GM13977 (cell line): ENCODE data around the gene RNF144A.

ENCODE experiments used
- DNase-seq: peaks from one replicate; pipeline ENCODE4 v3.0.0; 2012; ENCODE audit warnings: low spot score
- in situ Hi-C: fragments of 300-500 bp; cut with MboI; formaldehyde crosslinking; loops from one replicate; pipeline ENCODE4 v1.12.0; 2022; ENCODE audit warnings: low sequenced_read_pairs, low pct_unique_long_range_greater_than_20kb, mixed read lengths, inconsistent platforms; ENCODE audit not compliant: unreplicated experiment
- TF ChIP-seq, protein P1 (sequence below): IDR thresholded peaks from 2 replicates; pipeline ENCODE4 v1.5.1; 2012; ENCODE audit warnings: mild to moderate bottlenecking, control low read depth; ENCODE audit not compliant: insufficient read depth; ENCODE audit errors: extremely low read depth, missing control alignments

The RNF144A gene

DNA sequence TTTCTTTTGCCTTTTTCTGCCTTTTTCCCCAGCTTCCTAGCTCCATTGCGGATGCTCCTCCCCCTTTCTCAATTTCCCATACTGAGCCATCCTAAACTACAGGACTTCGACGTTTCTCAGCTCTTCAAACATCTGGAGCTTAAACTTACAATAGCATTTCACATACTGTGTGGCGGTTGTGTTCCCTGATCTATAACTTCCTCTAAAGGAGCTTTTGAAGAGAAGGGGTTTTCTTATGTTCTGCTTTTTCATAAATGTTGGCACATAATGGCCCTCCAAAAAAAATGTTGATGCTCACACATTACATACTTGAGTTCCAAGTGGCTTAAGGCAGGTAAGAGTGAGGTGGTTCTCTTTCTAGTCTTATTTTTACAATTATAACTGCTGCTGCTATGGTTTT, 87.4 kb downstream of the RNF144A start:
- TF ChIP-seq, protein P1, sequence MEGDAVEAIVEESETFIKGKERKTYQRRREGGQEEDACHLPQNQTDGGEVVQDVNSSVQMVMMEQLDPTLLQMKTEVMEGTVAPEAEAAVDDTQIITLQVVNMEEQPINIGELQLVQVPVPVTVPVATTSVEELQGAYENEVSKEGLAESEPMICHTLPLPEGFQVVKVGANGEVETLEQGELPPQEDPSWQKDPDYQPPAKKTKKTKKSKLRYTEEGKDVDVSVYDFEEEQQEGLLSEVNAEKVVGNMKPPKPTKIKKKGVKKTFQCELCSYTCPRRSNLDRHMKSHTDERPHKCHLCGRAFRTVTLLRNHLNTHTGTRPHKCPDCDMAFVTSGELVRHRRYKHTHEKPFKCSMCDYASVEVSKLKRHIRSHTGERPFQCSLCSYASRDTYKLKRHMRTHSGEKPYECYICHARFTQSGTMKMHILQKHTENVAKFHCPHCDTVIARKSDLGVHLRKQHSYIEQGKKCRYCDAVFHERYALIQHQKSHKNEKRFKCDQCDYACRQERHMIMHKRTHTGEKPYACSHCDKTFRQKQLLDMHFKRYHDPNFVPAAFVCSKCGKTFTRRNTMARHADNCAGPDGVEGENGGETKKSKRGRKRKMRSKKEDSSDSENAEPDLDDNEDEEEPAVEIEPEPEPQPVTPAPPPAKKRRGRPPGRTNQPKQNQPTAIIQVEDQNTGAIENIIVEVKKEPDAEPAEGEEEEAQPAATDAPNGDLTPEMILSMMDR = no peak
- DNase-seq = no peak
- in situ Hi-C loops = no loop called here

DNA sequence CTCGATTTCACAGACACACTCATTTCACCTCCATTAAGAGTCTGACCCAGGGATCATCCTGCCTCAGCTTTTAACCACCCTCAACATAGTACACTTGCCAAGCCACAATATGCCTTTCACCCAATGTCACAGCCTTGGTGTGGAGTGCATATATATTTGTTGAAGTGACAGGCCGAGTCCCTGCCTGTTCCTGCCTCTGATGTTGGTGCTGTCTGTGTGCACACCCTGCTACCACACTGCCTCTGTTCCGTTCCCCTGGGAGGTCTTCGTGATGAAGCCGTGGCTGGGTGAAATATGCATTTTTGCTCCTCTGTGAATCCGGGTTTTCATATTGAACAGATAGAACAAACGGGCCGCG, 90.3 kb downstream of the RNF144A start:
- in situ Hi-C loops = no loop called here
- no peak for DNase-seq
- TF ChIP-seq, protein P1 = no peak

DNA sequence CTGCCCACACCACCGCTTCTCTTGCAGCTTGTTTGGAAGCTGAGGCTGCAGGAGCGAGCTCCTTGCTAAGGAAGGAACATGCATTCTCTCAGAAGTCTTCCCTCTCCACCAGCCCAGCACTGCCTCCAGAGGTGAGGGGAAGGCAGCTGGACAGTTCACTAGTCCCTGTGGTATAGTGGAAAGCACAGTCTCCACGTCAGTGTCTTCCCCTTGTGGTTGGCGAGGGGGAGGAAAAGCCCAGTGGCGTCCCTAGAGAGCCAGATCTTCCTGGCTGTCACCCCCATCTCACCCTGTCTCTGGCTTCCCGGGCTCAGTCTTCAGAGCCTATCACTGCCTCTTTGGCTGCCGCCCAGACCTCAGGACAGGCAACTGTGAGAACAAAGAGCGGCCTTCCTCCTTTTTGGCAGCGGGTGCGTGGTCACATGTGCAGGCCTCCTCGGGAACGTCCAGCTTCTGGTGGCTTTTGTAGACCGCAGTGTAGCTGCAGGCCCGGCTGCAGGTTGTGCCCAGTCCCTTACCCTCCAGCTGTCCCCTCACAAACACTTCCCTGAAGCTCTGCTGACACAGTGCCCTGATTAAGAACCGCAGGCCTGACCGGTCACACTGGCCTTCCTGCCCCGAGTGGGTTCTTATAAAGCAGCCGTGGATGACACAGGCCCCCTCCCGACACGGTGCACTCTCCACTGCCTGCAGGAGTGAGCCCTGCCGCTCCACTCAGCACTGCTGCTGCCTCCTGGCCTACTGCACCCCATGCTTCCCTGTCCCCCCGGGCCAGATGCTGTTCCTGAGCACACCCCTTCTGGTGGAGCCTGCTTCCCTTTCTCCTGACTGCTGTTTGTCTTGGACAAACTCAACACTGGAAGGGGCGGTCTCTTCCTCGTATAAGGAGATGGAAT, 90.9 kb downstream of the RNF144A start:
- in situ Hi-C loops = no loop called here
- TF ChIP-seq, protein P1 = peak; percentile 7
- no peak for DNase-seq

DNA sequence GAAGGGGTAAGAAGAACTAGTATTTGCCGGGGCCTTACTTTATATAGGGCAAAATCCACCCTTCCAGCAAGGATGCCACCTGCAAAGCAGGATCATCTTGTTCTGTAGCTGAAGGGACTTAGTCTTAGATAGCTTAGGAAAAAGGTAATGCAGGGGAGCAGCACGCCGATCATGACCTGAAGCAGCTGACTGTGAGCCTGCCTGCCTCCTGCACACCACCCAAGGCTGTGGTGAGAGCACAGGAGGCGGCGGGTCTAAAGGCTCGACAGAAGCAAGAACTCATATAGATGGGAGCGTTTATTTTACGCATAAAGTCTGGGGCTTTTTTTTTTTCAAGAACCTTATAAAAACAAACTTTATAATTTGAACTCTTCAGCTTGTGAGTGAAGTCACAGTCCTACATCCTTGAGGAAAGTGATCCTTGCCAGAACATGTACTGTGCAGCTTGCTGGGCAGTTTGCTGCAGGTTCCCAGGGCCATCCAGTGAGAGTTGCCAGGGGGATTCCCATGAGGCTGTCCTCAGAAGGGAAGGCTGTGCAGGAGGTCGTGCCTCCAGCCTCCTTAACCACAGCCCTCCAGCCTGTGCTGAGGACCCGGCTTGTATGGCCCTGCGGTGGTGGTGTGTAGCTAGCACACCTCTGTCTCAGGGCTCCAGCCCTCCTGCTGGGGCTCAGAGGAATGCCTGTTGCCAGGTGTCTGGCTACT, 92.1 kb downstream of the RNF144A start:
- in situ Hi-C loops = no loop called here
- DNase-seq = no peak
- TF ChIP-seq, protein P1 = no peak

DNA sequence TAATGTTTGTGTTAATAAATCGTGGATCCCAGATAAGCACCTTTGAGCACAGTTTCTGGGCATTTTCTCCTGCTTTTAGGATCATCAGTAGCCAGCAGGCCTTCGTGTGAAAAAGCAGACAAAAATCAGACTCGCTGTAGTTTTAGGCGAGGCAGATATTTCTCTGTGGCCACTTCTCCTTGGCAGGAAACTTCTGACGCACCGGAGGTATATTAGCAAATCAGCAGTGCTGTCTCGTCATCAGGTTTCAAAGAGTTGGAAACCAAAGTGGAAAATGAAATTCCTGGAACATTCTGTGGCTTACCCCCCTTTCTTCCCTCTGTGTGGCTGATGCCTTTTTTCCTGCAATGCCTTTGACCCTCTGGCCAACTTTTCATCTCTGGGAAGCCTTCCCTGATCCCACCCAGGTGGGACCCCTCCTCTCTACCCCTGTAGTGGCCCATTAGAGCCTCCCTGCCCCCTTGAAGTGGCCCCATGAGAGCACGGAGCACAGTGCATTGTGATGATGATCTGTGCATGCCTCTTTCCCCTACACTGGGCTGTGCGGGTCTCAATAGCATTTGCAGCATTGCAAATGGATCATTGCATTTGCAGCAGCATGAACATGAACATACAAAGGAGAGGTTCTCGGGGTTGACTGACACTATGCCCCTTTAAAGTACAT, 93.3 kb downstream of the RNF144A start:
- no peak for DNase-seq
- TF ChIP-seq, protein P1 = no peak
- in situ Hi-C loops = no loop called here

DNA sequence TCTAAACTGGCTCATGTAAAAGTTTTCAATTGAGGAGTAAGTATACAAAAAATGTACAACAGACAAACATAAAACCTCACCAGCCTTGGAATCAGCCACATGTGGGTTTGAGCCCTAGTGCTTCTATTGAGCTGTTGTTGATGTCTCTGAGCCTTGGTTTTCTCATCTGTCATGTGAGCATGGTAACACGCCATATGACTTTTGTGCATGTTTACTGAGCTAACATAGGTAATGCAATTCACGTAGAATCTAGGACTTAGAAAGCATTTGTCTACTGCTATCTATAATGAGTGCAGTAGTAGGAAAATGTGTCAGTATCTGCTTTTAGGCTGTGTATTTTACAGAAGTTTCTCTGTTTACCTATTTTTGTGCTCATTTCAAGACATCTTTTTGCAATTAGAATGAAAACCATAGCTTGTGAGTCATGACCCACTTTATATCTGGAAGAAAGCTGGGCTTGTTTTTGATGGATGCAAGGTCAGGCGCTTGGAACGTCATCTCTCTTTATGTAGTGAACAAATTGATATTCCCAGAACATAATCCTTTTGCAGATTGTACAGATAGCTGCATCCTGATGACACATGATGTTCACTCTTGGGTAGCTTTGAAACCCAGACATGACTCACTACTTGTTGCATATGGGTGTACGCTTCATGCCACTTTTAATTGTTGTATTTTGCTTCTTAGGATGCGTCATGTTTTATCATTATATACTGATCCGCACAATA, 94.3 kb downstream of the RNF144A start:
- no peak for DNase-seq
- TF ChIP-seq, protein P1 = no peak
- in situ Hi-C loops = no loop called here
